Measurements from ENCODE around the gene ABCB6.

DNA sequence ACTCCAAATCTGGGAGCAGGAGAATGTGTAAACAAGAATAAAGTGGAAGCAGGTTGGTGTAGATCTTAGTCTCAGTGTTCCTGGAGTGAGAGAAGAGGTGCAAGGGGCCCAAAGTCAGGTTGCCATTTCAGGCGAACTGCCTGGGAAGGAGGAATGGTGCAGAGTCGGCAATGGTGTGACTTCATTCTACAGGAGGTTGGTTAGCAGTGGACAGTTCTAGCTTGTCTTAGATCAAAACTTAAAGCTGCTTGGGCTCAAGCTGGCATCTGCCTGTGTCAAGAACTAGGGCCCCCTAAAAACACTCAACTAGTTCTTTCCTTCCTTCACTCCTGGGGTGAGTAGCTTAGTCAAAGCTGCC is 30.1 kb upstream of the ABCB6 start:
- TF ChIP-seq, protein P1, sequence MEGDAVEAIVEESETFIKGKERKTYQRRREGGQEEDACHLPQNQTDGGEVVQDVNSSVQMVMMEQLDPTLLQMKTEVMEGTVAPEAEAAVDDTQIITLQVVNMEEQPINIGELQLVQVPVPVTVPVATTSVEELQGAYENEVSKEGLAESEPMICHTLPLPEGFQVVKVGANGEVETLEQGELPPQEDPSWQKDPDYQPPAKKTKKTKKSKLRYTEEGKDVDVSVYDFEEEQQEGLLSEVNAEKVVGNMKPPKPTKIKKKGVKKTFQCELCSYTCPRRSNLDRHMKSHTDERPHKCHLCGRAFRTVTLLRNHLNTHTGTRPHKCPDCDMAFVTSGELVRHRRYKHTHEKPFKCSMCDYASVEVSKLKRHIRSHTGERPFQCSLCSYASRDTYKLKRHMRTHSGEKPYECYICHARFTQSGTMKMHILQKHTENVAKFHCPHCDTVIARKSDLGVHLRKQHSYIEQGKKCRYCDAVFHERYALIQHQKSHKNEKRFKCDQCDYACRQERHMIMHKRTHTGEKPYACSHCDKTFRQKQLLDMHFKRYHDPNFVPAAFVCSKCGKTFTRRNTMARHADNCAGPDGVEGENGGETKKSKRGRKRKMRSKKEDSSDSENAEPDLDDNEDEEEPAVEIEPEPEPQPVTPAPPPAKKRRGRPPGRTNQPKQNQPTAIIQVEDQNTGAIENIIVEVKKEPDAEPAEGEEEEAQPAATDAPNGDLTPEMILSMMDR (conservative IDR thresholded peaks at IDR 0.05): no peak
- no peak for TF ChIP-seq ZFX (IDR thresholded peaks at IDR 0.05)
